ENCODE measurements around the gene GAB3. TPM values are rescaled to one million over a fixed set of nuclear protein-coding genes. Genes with fewer than 3 reads are reported as not detected.
A peak's percentile ranks its signal among the peaks of the same experiment; 100 is the strongest.
"Not testable (repeated sequence)": the region's sequence is repeated elsewhere in the genome, so short reads cannot be mapped to it uniquely, and the experiment has no call there.

GAB3 gene
- total and polyA plus RNA-seq, 5 donors, result 4.7 to 14.4 (median 10.1) TPM

DNA sequence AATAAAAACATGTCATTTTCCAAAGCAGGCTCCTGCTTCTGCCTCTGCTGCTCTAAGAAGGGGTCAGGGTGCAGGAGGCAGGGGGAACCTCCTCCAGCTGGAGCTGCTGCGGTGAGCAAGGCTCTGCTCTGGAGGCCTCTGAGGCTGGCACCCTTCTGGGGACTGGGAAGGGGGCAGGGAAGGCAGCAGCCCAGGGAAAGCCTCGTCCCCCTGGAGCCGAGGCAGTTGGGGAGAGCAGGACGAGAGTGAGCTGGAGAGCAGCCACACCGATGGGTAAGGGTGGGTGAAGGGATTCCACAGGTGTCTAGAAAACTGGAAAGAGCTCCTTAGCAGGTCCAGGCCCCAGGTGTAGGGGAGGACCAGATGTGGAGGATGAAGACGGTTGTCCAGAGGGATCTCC lies 95.5 kb downstream of the GAB3 start:
- WGBS, result 79% methylated on average over 6 of the region's 6 CpGs
- Histone ChIP-seq H3K9me3 (ENCODE audit: control insufficient read depth, low read length) (no peaks in the 10 kb centered on the region), H3K27ac (ENCODE audit: low read length) (no peak overlapping the region), H3K4me1 (ENCODE audit: control insufficient read depth, insufficient read depth, low read length) (no peaks in the 10 kb centered on the region), H3K4me3 (ENCODE audit: low read length) (no peak overlapping the region), H3K27me3 (ENCODE audit: control insufficient read depth, insufficient read depth) (no peaks in the 10 kb centered on the region)
- intact Hi-C loops (cut with DNase I), result no loop called here
- ATAC-seq (no peak), DNase-seq (no peak)

DNA sequence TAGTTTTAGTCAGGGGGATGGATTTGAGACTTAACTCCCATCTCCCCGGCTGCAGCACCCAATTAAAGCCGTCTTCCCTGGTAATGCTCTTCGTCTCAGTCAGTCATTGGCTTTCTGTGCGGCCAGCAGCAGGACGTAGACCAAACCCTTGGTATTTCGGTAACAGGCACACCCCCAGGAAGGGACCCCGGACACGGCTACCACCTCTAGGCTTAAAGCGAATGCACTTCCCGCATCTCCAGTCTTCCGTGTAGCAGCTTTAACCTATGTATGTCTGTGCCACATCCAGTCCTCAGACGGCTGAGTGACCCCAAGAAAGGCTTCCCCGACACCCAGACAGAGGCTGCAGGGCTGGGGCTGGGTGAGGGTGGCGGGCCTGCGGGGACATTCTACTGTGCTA lies 96.0 kb downstream of the GAB3 start:
- no peaks in the 10 kb centered on the region for H3K27me3 ChIP-seq (ENCODE audit: control insufficient read depth, insufficient read depth)
- no peaks in the 10 kb centered on the region for H3K4me1 ChIP-seq (ENCODE audit: control insufficient read depth, insufficient read depth, low read length)
- no peak overlapping the region for H3K4me3 ChIP-seq (ENCODE audit: low read length)
- ATAC-seq, result no peak
- whole genome bisulfite sequencing, result 85% methylated on average over 14 of the region's 15 CpGs
- H3K9me3 ChIP-seq (ENCODE audit: control insufficient read depth, low read length), result no peaks in the 10 kb centered on the region
- intact Hi-C loops (cut with DNase I), result no loop called here
- no peak overlapping the region for H3K27ac ChIP-seq (ENCODE audit: low read length)
- DNase-seq, result no peak

DNA sequence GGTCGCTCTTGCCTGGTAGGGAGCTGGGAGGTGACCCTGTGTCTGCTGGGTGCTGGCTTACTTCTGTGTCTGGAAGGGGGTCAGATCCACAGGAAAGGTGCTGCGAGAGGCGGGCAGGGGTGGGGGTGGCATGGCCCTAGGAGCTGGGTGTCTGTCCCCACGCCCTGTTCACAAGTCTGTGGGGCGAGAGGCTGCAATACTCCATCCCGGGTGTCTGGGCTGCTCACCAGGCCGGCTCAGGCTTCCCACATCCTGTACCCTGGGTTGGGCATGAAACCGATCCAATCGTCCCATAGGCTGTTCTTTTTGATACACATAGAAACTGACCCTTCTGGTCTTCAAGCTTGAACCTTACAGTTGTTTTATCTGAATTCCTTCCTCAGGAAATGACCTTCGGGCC lies 96.5 kb downstream of the GAB3 start:
- 79% methylated on average over 8 of the region's 10 CpGs for WGBS
- no peaks in the 10 kb centered on the region for H3K9me3 ChIP-seq (ENCODE audit: control insufficient read depth, low read length)
- intact Hi-C loops (cut with DNase I), result no loop called here

DNA sequence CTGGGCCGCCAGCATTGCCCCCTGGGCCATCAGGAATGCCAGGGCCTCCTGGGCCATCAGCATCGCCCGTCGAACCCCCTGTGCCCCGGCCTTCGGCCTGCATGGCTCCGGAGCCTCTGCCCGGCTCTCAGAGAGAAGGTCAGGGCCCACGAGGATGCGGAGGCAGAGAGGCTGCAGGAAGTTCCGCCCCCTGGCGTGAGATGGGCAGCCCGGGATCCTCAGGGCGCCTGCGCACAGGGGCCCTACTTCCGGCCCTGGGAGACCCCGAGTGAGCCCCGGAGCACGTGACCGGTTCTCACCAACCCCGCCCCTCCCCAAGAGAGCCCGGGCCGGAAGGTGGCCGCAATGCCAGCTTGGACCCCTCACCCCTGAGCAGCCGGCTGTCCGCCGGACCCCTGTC lies 97.5 kb downstream of the GAB3 start, which contains the start of gene CTAG2:
Gene CTAG2 (minus strand): TSS at position 167 of the 400 bp plus-strand sequence. CDS start 64 bp downstream, at position 103.
- ATAC-seq, result peak in 1 of 2 donors; percentile 14
- H3K4me3 ChIP-seq (ENCODE audit: low read length); intact Hi-C loops (cut with DNase I); H3K9me3 ChIP-seq (ENCODE audit: control insufficient read depth, low read length); DNase-seq; H3K4me1 ChIP-seq (ENCODE audit: control insufficient read depth, insufficient read depth, low read length); H3K27ac ChIP-seq (ENCODE audit: low read length); H3K27me3 ChIP-seq (ENCODE audit: control insufficient read depth, insufficient read depth): not testable (repeated sequence)
- no CpG with 5 or more reads among the region's 27 CpGs for WGBS

More for the DNA sequence above, 96.5 kb downstream of the GAB3 start:
- ATAC-seq (no peak), DNase-seq (no peak)
- no peak overlapping the region for H3K27ac ChIP-seq (ENCODE audit: low read length)
- no peaks in the 10 kb centered on the region for H3K4me1 ChIP-seq (ENCODE audit: control insufficient read depth, insufficient read depth, low read length)
- no peak overlapping the region for H3K4me3 ChIP-seq (ENCODE audit: low read length)
- no peaks in the 10 kb centered on the region for H3K27me3 ChIP-seq (ENCODE audit: control insufficient read depth, insufficient read depth)

GRCh38 chrX:154653048-154653401 lies 97.9 kb downstream of the GAB3 start:
- ATAC-seq, result no peak
- Histone ChIP-seq H3K4me1 (ENCODE audit: control insufficient read depth, insufficient read depth, low read length) (no peaks in the 10 kb centered on the region), H3K9me3 (ENCODE audit: control insufficient read depth, low read length) (no peaks in the 10 kb centered on the region), H3K27ac (ENCODE audit: low read length) (no peak overlapping the region), H3K4me3 (ENCODE audit: low read length) (no peak overlapping the region), H3K27me3 (ENCODE audit: control insufficient read depth, insufficient read depth) (no peaks in the 10 kb centered on the region)
- intact Hi-C loops (cut with DNase I), result no loop called here
- 98% methylated on average over 22 of the region's 23 CpGs for WGBS
- DNase-seq, result peak in 1 of 3 donors; percentile 46

GRCh38 chrX:154652311-154653047 lies 98.4 kb downstream of the GAB3 start:
- Histone ChIP-seq H3K27me3 (ENCODE audit: control insufficient read depth, insufficient read depth) (no peaks in the 10 kb centered on the region), H3K9me3 (ENCODE audit: control insufficient read depth, low read length) (no peaks in the 10 kb centered on the region), H3K4me1 (ENCODE audit: control insufficient read depth, insufficient read depth, low read length) (no peaks in the 10 kb centered on the region), H3K27ac (ENCODE audit: low read length) (no peak overlapping the region), H3K4me3 (ENCODE audit: low read length) (no peak overlapping the region)
- intact Hi-C loops (cut with DNase I), result no loop called here
- WGBS, result 92% methylated on average over 30 of the region's 30 CpGs
- no peak for DNase-seq
- no peak for ATAC-seq

- ATAC-seq, result no peak
- Histone ChIP-seq H3K4me1 (ENCODE audit: control insufficient read depth, insufficient read depth, low read length) (no peaks in the 10 kb centered on the region), H3K27ac (ENCODE audit: low read length) (no peak overlapping the region), H3K9me3 (ENCODE audit: control insufficient read depth, low read length) (no peaks in the 10 kb centered on the region), H3K27me3 (ENCODE audit: control insufficient read depth, insufficient read depth) (no peaks in the 10 kb centered on the region), H3K4me3 (ENCODE audit: low read length) (no peak overlapping the region)
- peak in 1 of 3 donors; percentile 55 for DNase-seq
- intact Hi-C loops (cut with DNase I), result no loop called here
- 42% methylated on average over 13 of the region's 13 CpGs for WGBS
Measured at GRCh38 chrX:154650221-154650510, 100.7 kb downstream of the GAB3 start.

GRCh38 chrX:154649503-154650220 lies 101.2 kb downstream of the GAB3 start:
- Histone ChIP-seq H3K4me1 (ENCODE audit: control insufficient read depth, insufficient read depth, low read length) (no peaks in the 10 kb centered on the region), H3K27ac (ENCODE audit: low read length) (no peak overlapping the region), H3K27me3 (ENCODE audit: control insufficient read depth, insufficient read depth) (no peaks in the 10 kb centered on the region), H3K9me3 (ENCODE audit: control insufficient read depth, low read length) (no peaks in the 10 kb centered on the region), H3K4me3 (ENCODE audit: low read length) (no peak overlapping the region)
- intact Hi-C loops (cut with DNase I), result no loop called here
- WGBS, result 74% methylated on average over 23 of the region's 23 CpGs
- ATAC-seq, result no peak
- no peak for DNase-seq

GRCh38 chrX:154648931-154649330 lies 101.9 kb downstream of the GAB3 start:
- intact Hi-C loops (cut with DNase I), result no loop called here

GRCh38 chrX:154645745-154646378 lies 105.0 kb downstream of the GAB3 start:
- DNase-seq; H3K27me3 ChIP-seq (ENCODE audit: control insufficient read depth, insufficient read depth); H3K4me1 ChIP-seq (ENCODE audit: control insufficient read depth, insufficient read depth, low read length); ATAC-seq; H3K27ac ChIP-seq (ENCODE audit: low read length); intact Hi-C loops (cut with DNase I); H3K4me3 ChIP-seq (ENCODE audit: low read length); H3K9me3 ChIP-seq (ENCODE audit: control insufficient read depth, low read length): not testable (repeated sequence)
- no CpG with 5 or more reads among the region's 24 CpGs for WGBS

More at GRCh38 chrX:154648931-154649330, 101.9 kb downstream of the GAB3 start:
- no peak overlapping the region for H3K27ac ChIP-seq (ENCODE audit: low read length)
- H3K4me3 ChIP-seq (ENCODE audit: low read length), result no peak overlapping the region
- WGBS, result 81% methylated on average over 15 of the region's 15 CpGs
- H3K9me3 ChIP-seq (ENCODE audit: control insufficient read depth, low read length), result no peaks in the 10 kb centered on the region
- DNase-seq, result no peak
- no peaks in the 10 kb centered on the region for H3K27me3 ChIP-seq (ENCODE audit: control insufficient read depth, insufficient read depth)
- no peaks in the 10 kb centered on the region for H3K4me1 ChIP-seq (ENCODE audit: control insufficient read depth, insufficient read depth, low read length)
- ATAC-seq, result no peak

GRCh38 chrX:154643708-154644107 lies 107.2 kb downstream of the GAB3 start:
- WGBS, result no CpG with 5 or more reads among the region's 31 CpGs
- H3K27me3 ChIP-seq (ENCODE audit: control insufficient read depth, insufficient read depth); H3K9me3 ChIP-seq (ENCODE audit: control insufficient read depth, low read length); H3K27ac ChIP-seq (ENCODE audit: low read length); ATAC-seq; intact Hi-C loops (cut with DNase I); H3K4me1 ChIP-seq (ENCODE audit: control insufficient read depth, insufficient read depth, low read length); H3K4me3 ChIP-seq (ENCODE audit: low read length); DNase-seq: not testable (repeated sequence)
